ENCODE results near the gene GPR142.
"Not testable (repeated sequence)": the region's sequence is repeated elsewhere in the genome, so short reads cannot be mapped to it uniquely, and the experiment has no call there.

The GPR142 gene

GRCh38 chr17:74394977-74395376, 27.7 kb downstream of the GPR142 start:
- DNase-seq: no peak

GRCh38 chr17:74396567-74396966, 29.3 kb downstream of the GPR142 start:
- no peak for DNase-seq

GRCh38 chr17:74402048-74402447, 34.7 kb downstream of the GPR142 start:
- DNase-seq: no peak

GRCh38 chr17:74403512-74404137, 36.3 kb downstream of the GPR142 start:
- no peak for DNase-seq

GRCh38 chr17:74404218-74404617, 36.9 kb downstream of the GPR142 start:
- DNase-seq: no peak

GRCh38 chr17:74404789-74405188, 37.5 kb downstream of the GPR142 start:
- DNase-seq: no peak

GRCh38 chr17:74405311-74405710, 38.0 kb downstream of the GPR142 start:
- not testable (repeated sequence) for DNase-seq

GRCh38 chr17:74407384-74407783, 40.1 kb downstream of the GPR142 start:
- no peak for DNase-seq

GRCh38 chr17:74408262-74408661, 41.0 kb downstream of the GPR142 start:
- no peak for DNase-seq

- no peak for DNase-seq
Observed at GRCh38 chr17:74408815-74409214, 41.5 kb downstream of the GPR142 start.

- no peak for DNase-seq
Observed at GRCh38 chr17:74410001-74410443, 42.7 kb downstream of the GPR142 start.

GRCh38 chr17:74412581-74412980, 45.3 kb downstream of the GPR142 start:
- no peak for DNase-seq

- DNase-seq: no peak
Observed at GRCh38 chr17:74413491-74413890, 46.2 kb downstream of the GPR142 start.

GRCh38 chr17:74414510-74414909, 47.2 kb downstream of the GPR142 start:
- no peak for DNase-seq

GRCh38 chr17:74415608-74416396, 48.5 kb downstream of the GPR142 start:
- no peak for DNase-seq

- DNase-seq: no peak
Observed at GRCh38 chr17:74417178-74418045, 50.1 kb downstream of the GPR142 start.

GRCh38 chr17:74419928-74420411, 52.7 kb downstream of the GPR142 start:
- no peak for DNase-seq
